Thyroid gland (tissue), 4 donors: ENCODE measurements around the gene GNG14.

Experiments used
- POLR2A ChIP-seq, 2 donors: fragments of 450-650 bp; IDR thresholded peaks; one replicate each; pipeline ENCODE4 v1.6.1; 2017; ENCODE audit warnings: antibody characterized with exemption in 2 of 2, mild to moderate bottlenecking in 2 of 2, moderate library complexity in 1 of 2
- TF ChIP-seq, protein P1 (sequence below), 6 experiments: fragments of 200-600 bp in 3 of 6; fragments of 450-650 bp in 3 of 6; sonication (generic) in 3 of 6; IDR thresholded peaks; one replicate each; pipeline ENCODE4 v1.5.1; 2016 to 2019; ENCODE audit warnings: antibody characterized with exemption in 6 of 6, mild to moderate bottlenecking in 2 of 6, inconsistent platforms in 1 of 6, moderate library complexity in 1 of 6

DNA sequence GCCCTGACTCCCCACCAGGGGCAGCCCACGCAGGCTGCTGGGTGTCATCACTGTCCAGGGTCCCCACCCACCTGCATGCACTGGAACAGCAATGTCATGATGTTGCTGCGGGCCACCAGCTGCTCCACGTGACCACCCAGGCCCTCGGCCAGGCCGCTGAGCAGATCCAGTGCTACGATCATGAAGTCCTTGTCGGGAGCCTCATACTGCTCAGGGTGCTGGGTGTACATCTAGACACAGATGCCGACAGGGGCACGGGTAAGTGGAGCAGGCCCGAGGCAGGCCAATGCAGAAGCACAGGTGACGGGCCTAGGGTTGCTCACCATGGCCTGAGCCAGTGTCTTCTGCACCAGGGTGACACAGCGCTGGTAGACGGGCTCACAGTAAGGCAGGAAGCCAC lies 17.4 kb downstream of the GNG14 start:
- TF ChIP-seq, protein P1, sequence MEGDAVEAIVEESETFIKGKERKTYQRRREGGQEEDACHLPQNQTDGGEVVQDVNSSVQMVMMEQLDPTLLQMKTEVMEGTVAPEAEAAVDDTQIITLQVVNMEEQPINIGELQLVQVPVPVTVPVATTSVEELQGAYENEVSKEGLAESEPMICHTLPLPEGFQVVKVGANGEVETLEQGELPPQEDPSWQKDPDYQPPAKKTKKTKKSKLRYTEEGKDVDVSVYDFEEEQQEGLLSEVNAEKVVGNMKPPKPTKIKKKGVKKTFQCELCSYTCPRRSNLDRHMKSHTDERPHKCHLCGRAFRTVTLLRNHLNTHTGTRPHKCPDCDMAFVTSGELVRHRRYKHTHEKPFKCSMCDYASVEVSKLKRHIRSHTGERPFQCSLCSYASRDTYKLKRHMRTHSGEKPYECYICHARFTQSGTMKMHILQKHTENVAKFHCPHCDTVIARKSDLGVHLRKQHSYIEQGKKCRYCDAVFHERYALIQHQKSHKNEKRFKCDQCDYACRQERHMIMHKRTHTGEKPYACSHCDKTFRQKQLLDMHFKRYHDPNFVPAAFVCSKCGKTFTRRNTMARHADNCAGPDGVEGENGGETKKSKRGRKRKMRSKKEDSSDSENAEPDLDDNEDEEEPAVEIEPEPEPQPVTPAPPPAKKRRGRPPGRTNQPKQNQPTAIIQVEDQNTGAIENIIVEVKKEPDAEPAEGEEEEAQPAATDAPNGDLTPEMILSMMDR (IDR thresholded peaks at IDR 0.05) = no peak
- TF ChIP-seq POLR2A (IDR thresholded peaks at IDR 0.05) = no peak
